HG02588 (cell line): ENCODE measurements around the gene SYNGR4.

Experiments
- ATAC-seq: cut with Tn5 transposase; IDR thresholded peaks from one replicate; pipeline ENCODE4 v1.9.1; 2021; ENCODE audit warnings: mild to moderate bottlenecking, moderate library complexity; ENCODE audit not compliant: unreplicated experiment

Gene SYNGR4

DNA sequence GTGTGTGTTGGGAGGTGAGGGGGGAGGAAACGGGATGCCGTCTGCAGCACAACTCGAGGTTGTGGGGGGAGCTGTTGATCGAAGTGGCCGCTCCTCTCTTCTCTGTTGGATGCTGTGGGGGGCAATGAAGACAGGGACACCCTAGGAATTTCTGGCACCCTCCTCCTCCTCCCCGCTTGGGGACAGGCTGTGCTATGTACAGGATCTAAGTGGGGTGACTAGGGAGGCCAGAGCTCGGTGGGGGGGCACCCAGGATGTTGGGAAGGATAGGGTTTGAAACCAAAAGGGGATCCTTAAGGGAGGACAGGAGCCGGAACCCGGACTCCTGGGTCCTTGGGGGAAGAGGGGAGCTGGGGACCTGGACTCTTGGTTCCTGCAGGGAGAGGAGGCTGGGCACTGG is 31.3 kb downstream of the SYNGR4 start:
- ATAC-seq, result no peak

DNA sequence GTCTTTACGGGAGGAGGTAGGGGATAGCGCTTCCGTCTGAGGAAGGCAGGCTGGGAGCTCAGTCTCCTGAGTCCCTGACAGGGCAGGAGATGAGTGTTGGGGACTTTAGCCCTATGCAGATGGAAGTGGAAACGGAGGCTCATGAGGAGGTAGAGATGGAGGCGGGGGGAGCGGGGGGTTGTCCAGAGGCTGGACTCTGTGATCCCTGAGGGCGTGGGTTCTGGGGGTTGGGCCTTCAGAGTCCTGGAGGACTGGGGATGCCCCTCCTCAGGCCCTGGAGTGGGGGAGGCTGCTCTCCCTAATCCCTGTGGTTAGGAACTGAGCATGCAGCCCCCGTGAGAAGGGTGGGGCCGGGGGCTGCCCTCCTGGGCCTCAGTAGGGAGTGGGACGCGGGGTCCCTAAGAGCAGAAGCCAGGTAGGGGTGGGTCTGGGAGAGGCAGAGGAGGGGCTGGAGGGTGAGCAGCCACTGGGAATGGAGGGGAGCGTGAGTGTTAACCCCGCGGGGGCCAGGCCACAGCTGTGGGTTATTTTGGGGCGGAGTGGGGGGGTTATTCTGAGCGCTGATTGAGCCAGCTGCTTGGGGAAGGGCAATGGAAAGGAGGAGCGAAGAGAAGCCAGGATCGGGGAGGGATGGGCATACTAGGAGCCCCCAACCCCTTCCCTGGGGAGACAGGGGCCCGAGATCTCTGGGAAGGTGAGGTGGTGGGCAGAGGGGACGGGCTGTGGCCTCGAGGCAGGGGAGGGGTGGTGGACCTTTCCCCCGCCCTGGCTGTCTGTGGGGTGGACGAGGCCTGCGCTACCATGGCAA is 32.1 kb downstream of the SYNGR4 start:
- ATAC-seq, result no peak

DNA sequence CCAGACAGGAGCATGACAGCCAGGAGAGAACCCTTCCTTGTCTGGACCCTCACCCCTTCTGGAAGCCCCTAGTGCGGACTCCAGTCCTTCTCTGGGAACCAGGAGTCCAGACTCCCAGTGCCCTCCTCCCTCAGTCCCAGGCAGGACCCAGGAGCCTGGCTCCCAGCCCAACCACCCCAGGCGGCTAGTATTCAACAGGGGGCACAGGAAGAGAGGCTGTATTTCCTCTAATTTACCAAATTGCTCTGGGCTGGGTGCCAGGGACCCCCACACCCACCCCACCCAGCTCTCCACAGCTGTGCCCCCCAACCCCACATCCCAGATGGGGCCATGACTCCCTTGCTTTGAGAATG is 32.6 kb downstream of the SYNGR4 start:
- no peak for ATAC-seq

GRCh38 chr19:48397263-48398101 is 33.3 kb downstream of the SYNGR4 start:
- no peak for ATAC-seq

- no peak for ATAC-seq
These were observed 33.9 kb downstream of the SYNGR4 start for GRCh38 chr19:48398102-48398374.

DNA sequence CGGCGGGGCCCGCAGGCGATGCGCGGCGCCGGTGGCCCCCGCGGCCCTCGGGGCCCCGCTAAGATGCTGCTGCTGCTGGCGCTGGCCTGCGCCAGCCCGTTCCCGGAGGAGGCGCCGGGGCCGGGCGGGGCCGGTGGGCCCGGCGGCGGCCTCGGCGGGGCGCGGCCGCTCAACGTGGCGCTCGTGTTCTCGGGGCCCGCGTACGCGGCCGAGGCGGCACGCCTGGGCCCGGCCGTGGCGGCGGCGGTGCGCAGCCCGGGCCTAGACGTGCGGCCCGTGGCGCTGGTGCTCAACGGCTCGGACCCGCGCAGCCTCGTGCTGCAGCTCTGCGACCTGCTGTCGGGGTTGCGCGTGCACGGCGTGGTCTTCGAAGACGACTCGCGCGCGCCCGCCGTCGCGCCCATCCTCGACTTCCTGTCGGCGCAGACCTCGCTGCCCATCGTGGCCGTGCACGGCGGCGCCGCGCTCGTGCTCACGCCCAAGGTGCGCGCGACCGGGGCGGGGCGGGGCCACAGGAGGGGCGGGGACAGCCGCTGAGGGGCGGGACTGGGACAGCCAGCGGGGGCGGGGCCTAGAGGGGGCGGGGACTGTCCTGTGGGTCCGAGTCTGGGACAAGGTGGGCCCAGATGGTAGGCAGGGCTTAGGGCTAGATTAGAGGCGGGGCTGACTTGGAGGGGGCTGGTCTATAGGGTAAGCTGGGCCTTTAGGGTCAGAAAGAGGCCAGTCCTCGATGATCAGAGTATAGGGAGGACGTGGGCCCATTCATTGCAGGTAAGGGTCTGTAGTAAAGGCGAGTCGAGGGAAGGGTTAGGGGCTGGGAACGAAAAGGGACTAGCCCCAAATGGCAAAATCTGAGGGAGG is 34.4 kb downstream of the SYNGR4 start:
- no peak for ATAC-seq

- no peak for ATAC-seq
These were observed 36.0 kb downstream of the SYNGR4 start for GRCh38 chr19:48400018-48400742.

GRCh38 chr19:48401287-48401686 is 37.1 kb downstream of the SYNGR4 start:
- no peak for ATAC-seq

GRCh38 chr19:48403606-48404005 is 39.4 kb downstream of the SYNGR4 start:
- no peak for ATAC-seq

GRCh38 chr19:48405010-48405659 is 41.0 kb downstream of the SYNGR4 start:
- ATAC-seq, result no peak

- ATAC-seq, result no peak
These were observed 41.7 kb downstream of the SYNGR4 start for GRCh38 chr19:48405850-48406249.

DNA sequence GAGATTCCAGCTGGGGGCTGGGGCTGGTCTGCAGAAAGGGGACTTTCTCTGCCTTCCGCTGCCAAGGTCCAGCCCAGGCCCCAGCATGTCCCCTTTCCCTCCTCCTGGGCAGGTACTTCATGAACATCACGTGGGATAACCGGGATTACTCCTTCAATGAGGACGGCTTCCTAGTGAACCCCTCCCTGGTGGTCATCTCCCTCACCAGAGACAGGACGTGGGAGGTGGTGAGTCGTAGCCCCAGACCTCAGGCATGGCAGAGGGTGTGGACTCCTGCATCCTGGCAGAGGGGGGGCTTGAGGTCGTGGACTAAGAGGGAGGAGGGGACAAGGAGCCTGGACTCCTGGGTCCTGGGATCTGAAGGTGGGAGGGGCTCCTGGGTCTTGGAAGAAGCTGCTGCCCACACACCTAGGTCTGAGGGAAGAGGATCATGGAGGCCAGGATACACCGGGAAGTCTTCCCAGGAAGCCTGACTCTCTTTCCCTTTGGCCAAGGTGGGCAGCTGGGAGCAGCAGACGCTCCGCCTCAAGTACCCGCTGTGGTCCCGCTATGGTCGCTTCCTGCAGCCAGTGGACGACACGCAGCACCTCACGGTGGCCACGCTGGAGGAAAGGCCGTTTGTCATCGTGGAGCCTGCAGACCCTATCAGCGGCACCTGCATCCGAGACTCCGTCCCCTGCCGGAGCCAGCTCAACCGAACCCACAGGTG is 49.9 kb downstream of the SYNGR4 start:
- ATAC-seq, result no peak

DNA sequence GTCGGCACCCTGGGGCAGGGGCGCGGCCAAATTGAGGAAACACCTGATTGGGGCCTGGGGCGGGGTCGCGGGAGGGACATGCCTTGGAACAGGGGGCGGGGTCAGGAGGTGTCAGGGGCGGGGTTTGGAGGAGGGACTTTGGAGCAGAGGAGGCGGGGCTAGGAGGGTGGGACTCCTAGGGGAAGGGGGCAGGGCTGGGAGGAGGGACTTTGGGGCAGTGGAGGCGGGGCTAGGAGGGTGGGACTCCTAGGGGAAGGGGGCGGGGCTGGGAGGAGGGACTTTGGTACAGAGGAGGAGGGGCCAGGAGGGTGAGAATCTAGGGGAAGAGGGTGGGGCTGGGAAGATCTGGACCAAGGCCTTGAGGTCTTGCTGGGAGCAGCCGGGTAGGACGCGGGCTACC is 51.2 kb downstream of the SYNGR4 start:
- ATAC-seq, result no peak

GRCh38 chr19:48415806-48416221 is 51.6 kb downstream of the SYNGR4 start:
- no peak for ATAC-seq

DNA sequence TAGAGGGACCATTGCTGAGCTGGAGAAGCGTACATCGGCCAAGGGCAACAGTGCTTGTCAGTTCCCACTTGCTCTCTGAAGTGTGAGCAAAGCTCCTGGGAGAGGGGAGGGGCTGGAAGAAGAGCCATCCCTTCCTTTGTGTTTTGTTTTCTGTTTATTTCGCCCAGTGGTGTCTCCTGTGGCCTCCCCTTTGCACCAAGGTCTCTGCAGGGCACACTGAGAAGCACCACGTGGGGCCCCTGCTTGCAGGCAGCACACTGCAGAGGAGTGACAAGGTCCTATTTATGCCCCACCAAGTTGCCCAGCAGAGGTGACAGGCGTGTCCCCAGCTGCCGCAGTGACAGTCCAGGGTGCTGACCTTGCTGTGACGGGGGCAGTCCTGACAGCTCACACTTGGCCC is 53.3 kb downstream of the SYNGR4 start:
- ATAC-seq, result no peak

DNA sequence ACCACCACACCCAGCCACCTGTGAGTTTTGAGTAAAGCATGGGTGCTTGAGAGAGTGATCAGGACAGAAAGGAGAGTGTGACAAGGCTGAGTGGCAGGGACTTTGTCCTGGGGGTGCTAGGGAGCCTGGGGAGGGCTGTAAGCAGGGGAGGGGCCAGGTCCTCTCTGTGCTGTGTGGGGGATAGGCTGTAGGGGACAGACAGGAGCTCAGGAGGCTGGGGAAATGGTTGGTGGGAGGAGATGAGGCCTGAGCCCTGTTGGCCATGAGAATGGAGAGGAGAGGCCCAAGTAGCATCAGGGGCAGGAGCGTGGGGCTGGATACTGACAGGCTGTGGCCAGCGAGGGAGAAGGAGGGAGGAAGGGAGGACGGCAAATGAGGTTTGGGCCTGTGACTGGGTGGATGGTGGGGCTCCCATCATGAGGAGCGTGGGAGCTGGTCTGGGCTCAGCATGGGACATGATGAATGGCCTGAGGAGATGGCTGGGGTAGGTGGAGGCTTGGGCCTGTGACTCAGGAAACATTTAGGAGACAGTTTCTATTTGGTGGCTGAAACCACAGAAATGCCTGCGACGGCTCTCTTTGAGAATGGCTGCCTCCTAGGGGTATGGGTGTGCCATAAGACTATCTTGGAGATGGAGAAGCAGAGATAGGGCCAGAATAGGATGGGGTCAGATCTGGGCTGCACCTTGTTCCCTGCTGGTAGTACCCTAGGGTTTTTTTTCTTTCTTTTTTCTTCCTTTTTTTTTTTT is 54.3 kb downstream of the SYNGR4 start:
- no peak for ATAC-seq

DNA sequence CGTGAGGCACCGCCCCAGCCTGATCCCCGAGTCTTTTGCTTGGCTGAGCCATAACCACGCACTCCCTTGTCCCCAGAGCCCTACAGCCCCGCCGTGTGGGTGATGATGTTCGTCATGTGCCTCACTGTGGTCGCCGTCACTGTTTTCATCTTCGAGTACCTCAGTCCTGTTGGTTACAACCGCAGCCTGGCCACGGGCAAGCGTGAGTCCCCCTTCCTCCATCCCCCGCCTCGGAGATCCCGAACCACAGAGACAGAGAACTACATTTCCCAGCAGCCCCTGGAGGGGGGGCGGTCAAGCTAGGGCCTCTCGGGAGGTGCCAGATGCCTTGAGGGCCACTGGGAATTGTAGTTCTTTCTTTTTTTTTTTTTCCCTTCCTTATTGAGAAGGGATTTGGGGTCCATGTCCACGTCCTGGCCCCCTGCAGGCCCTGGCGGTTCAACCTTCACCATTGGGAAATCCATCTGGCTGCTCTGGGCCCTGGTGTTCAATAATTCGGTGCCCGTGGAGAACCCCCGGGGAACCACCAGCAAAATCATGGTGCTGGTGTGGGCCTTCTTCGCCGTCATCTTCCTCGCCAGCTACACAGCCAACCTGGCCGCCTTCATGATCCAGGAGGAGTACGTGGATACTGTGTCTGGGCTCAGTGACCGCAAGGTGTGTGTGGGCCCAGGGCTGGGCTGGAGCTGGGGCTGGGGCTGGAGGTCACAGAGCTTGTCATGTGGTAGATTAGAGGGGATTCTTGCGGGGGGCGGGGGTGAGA is 55.2 kb downstream of the SYNGR4 start:
- ATAC-seq, result peak; percentile 73

- ATAC-seq, result no peak
These were observed 57.4 kb downstream of the SYNGR4 start for GRCh38 chr19:48421548-48421947.
